NCI-H1694 (cell line): ENCODE data around the gene TSEN34.
"Not testable (repeated sequence)": the region's sequence is repeated elsewhere in the genome, so short reads cannot be mapped to it uniquely, and the experiment has no call there.

Experiments
- DNase-seq: peaks from one replicate; lab custom pipeline; 2025; lab: John Stamatoyannopoulos, UW

The TSEN34 gene

GRCh38 chr19:54209058-54209810 lies 18.1 kb downstream of the TSEN34 start:
- DNase-seq = no peak

GRCh38 chr19:54209811-54210494 lies 18.8 kb downstream of the TSEN34 start:
- DNase-seq = peak; percentile 56

GRCh38 chr19:54211235-54211634 lies 20.1 kb downstream of the TSEN34 start:
- no peak for DNase-seq

GRCh38 chr19:54214217-54214616 lies 23.1 kb downstream of the TSEN34 start:
- not testable (repeated sequence) for DNase-seq

GRCh38 chr19:54214734-54215133 lies 23.6 kb downstream of the TSEN34 start:
- DNase-seq = not testable (repeated sequence)

- no peak for DNase-seq
Measured at GRCh38 chr19:54216869-54217268, 25.8 kb downstream of the TSEN34 start.

GRCh38 chr19:54217517-54218247 lies 26.6 kb downstream of the TSEN34 start:
- not testable (repeated sequence) for DNase-seq

- DNase-seq = no peak
Measured at GRCh38 chr19:54218259-54218658, 27.2 kb downstream of the TSEN34 start.

- no peak for DNase-seq
Measured at GRCh38 chr19:54218960-54219661, 28.0 kb downstream of the TSEN34 start.

- DNase-seq = not testable (repeated sequence)
Measured at GRCh38 chr19:54219702-54220101, 28.6 kb downstream of the TSEN34 start.

- not testable (repeated sequence) for DNase-seq
Measured at GRCh38 chr19:54221947-54222346, 30.8 kb downstream of the TSEN34 start.

GRCh38 chr19:54222474-54223276 lies 31.6 kb downstream of the TSEN34 start, which contains the start of gene LILRB3:
LILRB3 (minus strand) TSS chr19:54223007; CDS start chr19:54222976, 31 bp downstream.
- DNase-seq = not testable (repeated sequence)

GRCh38 chr19:54223277-54223936 lies 32.3 kb downstream of the TSEN34 start:
- not testable (repeated sequence) for DNase-seq

GRCh38 chr19:54223937-54224281 lies 32.8 kb downstream of the TSEN34 start:
- DNase-seq = not testable (repeated sequence)

- DNase-seq = not testable (repeated sequence)
Measured at GRCh38 chr19:54224619-54225018, 33.5 kb downstream of the TSEN34 start.

- no peak for DNase-seq
Measured at GRCh38 chr19:54229146-54229545, 38.0 kb downstream of the TSEN34 start.

GRCh38 chr19:54230031-54230430 lies 38.9 kb downstream of the TSEN34 start:
- no peak for DNase-seq

- peak; percentile 49 for DNase-seq
Measured at GRCh38 chr19:54231077-54231931, 40.2 kb downstream of the TSEN34 start.

GRCh38 chr19:54233941-54234340 lies 42.8 kb downstream of the TSEN34 start:
- no peak for DNase-seq
